ENCODE results near the gene DRC1.

Gene DRC1

DNA sequence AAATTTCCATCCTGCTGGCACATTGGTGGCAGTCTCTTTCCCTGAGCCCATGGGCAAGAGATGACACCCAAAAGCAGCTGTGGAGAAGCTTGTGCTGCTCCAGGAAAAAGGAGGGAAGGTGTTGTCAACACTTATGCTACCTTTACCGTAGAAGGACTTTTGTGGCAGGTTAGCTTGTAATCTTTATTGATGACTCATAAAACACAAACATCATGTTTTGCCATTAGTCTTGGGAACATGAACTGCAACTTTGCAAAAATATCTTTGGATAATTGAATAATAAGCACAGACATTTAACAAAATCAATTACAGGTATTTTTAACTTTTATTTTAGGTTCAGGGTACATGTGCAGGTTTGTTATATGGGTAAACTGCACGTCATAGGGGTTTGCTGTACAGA is 33.4 kb downstream of the DRC1 start:
- no peak overlapping the region for H3K4me2 ChIP-seq (ENCODE audit: insufficient read depth, low read length, poor library complexity, severe bottlenecking)
- no peak overlapping the region for H4K91ac ChIP-seq (ENCODE audit: low read depth, low read length, poor library complexity)
- no peaks in the 10 kb centered on the region for H3K79me1 ChIP-seq (ENCODE audit: low read depth, low read length)
- peaks cover 0 to 4% of the 10 kb centered on the region in 2 donors for H3K4me1 ChIP-seq (ENCODE audit: control insufficient read depth in 2 of 2, insufficient read depth in 1 of 2, low read depth in 1 of 2, low read length in 2 of 2)
- no peak overlapping the region for H3K18ac ChIP-seq (ENCODE audit: low read length)
- H2AFZ ChIP-seq (ENCODE audit: low read length), result no peak overlapping the region
- no peaks in the 10 kb centered on the region for H3K36me3 ChIP-seq (replicated peaks in 1 of 2; ENCODE audit: control insufficient read depth in 2 of 2, insufficient read depth in 2 of 2, low read length in 2 of 2)
- H3K23ac ChIP-seq (ENCODE audit: low read depth, low read length, poor library complexity), result no peak overlapping the region
- H3K27ac ChIP-seq (replicated peaks; ENCODE audit: low read length), result no peak overlapping the region
- no peak overlapping the region for H3K4me3 ChIP-seq (ENCODE audit: low read length in 2 of 2)
- no peak overlapping the region for H3K4ac ChIP-seq (ENCODE audit: low read length)
- no peak overlapping the region for H3K9ac ChIP-seq (ENCODE audit: low read depth, low read length, poor library complexity)
- H3K14ac ChIP-seq (ENCODE audit: low read length), result no peak overlapping the region
- no peak overlapping the region for H2BK120ac ChIP-seq (ENCODE audit: low read depth, low read length)
- H3K9me3 ChIP-seq (replicated peaks in 1 of 2; ENCODE audit: control insufficient read depth in 2 of 2, insufficient read depth in 1 of 2, low read depth in 1 of 2, low read length in 2 of 2), result no peaks in the 10 kb centered on the region
- no peak for DNase-seq (ENCODE audit: low spot score)
- H2AK5ac ChIP-seq (ENCODE audit: low read depth, low read length), result no peak overlapping the region
- H4K8ac ChIP-seq (ENCODE audit: low read depth, low read length), result no peak overlapping the region
- no peak overlapping the region for H2BK15ac ChIP-seq (ENCODE audit: low read length)
- H2BK12ac ChIP-seq (ENCODE audit: low read length), result no peak overlapping the region
- no peak overlapping the region for H2BK5ac ChIP-seq (ENCODE audit: low read length)
- no CpG with 5 or more reads among the region's 2 CpGs for WGBS, 2 donors (ENCODE audit: extremely low coverage in 2 of 2, insufficient read length in 2 of 2, insufficient replicate concordance in 1 of 2)
- H3K27me3 ChIP-seq (ENCODE audit: control insufficient read depth in 3 of 3, insufficient read depth in 3 of 3, low read depth in 1 of 3, low read length in 3 of 3), result no peaks in the 10 kb centered on the region

DNA sequence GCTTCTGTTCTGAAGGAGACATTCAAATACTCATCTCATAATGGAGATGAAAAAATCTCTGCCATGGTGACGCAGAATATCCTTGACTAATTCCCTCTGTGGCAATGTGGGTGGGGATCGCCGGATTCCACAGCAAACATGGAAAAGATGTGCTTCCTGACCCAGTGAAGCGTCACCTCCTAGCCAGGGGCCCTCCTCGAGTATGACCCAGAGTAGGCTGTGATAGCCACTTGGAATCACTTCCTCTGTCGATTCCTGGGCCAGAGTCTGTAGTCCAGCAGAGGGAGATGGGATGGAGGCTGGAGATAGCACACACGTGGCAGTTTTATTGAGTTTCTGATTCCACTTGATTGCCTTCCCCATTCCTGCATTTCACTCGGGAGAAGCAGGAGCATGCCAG is 36.8 kb downstream of the DRC1 start:
- Histone ChIP-seq H3K14ac (ENCODE audit: low read length) (no peak overlapping the region), H3K4ac (ENCODE audit: low read length) (no peak overlapping the region), H3K18ac (ENCODE audit: low read length) (no peak overlapping the region), H2BK12ac (ENCODE audit: low read length) (no peak overlapping the region), H2AFZ (ENCODE audit: low read length) (peak overlapping the region; percentile 80), H3K36me3 (replicated peaks in 1 of 2; ENCODE audit: control insufficient read depth in 2 of 2, insufficient read depth in 2 of 2, low read length in 2 of 2) (no peaks in the 10 kb centered on the region), H3K27me3 (ENCODE audit: control insufficient read depth in 3 of 3, insufficient read depth in 3 of 3, low read depth in 1 of 3, low read length in 3 of 3) (no peaks in the 10 kb centered on the region), H4K91ac (ENCODE audit: low read depth, low read length, poor library complexity) (no peak overlapping the region), H2BK5ac (ENCODE audit: low read length) (no peak overlapping the region), H3K4me1 (ENCODE audit: control insufficient read depth in 2 of 2, insufficient read depth in 1 of 2, low read depth in 1 of 2, low read length in 2 of 2) (peaks cover 3 to 4% of the 10 kb centered on the region in 2 donors), H3K9me3 (replicated peaks in 1 of 2; ENCODE audit: control insufficient read depth in 2 of 2, insufficient read depth in 1 of 2, low read depth in 1 of 2, low read length in 2 of 2) (no peaks in the 10 kb centered on the region), H2AK5ac (ENCODE audit: low read depth, low read length) (no peak overlapping the region), H4K8ac (ENCODE audit: low read depth, low read length) (no peak overlapping the region), H3K9ac (ENCODE audit: low read depth, low read length, poor library complexity) (no peak overlapping the region), H3K23ac (ENCODE audit: low read depth, low read length, poor library complexity) (no peak overlapping the region), H2BK15ac (ENCODE audit: low read length) (no peak overlapping the region), H3K4me3 (ENCODE audit: low read length in 2 of 2) (no peak overlapping the region), H3K27ac (replicated peaks; ENCODE audit: low read length) (no peak overlapping the region), H3K4me2 (ENCODE audit: insufficient read depth, low read length, poor library complexity, severe bottlenecking) (no peak overlapping the region), H2BK120ac (ENCODE audit: low read depth, low read length) (no peak overlapping the region), H3K79me1 (ENCODE audit: low read depth, low read length) (no peaks in the 10 kb centered on the region)
- no CpG with 5 or more reads among the region's 8 CpGs for WGBS, 2 donors (ENCODE audit: extremely low coverage in 2 of 2, insufficient read length in 2 of 2, insufficient replicate concordance in 1 of 2)
- DNase-seq (ENCODE audit: low spot score), result no peak

DNA sequence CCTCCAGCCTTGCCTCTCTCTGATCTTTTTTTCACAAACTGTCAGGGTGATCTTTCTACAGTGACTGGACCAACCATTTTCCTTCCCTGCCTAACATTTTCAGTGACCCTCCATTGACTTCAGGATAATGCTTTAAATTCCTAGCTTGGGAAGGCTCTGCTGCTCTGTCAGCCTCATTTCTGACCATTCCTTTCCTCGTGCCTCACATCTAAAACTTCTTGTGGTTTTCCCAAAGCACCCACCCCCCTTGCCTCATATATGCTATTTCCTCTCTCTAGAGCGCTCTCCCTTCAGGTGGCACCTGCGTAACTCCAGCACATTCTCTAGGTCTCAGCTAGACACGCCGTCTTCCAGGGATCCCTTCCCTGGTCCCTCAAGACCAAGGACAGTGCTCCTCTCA is 37.2 kb downstream of the DRC1 start:
- no peaks in the 10 kb centered on the region for H3K9me3 ChIP-seq (replicated peaks in 1 of 2; ENCODE audit: control insufficient read depth in 2 of 2, insufficient read depth in 1 of 2, low read depth in 1 of 2, low read length in 2 of 2)
- no peak overlapping the region for H3K14ac ChIP-seq (ENCODE audit: low read length)
- no peak for DNase-seq (ENCODE audit: low spot score)
- H3K4me3 ChIP-seq (ENCODE audit: low read length in 2 of 2), result no peak overlapping the region
- H3K4me2 ChIP-seq (ENCODE audit: insufficient read depth, low read length, poor library complexity, severe bottlenecking), result no peak overlapping the region
- H3K79me1 ChIP-seq (ENCODE audit: low read depth, low read length), result no peaks in the 10 kb centered on the region
- peak overlapping the region; percentile 80 for H2AFZ ChIP-seq (ENCODE audit: low read length)
- no peak overlapping the region for H2AK5ac ChIP-seq (ENCODE audit: low read depth, low read length)
- no peaks in the 10 kb centered on the region for H3K27me3 ChIP-seq (ENCODE audit: control insufficient read depth in 3 of 3, insufficient read depth in 3 of 3, low read depth in 1 of 3, low read length in 3 of 3)
- no peak overlapping the region for H4K8ac ChIP-seq (ENCODE audit: low read depth, low read length)
- no peak overlapping the region for H2BK5ac ChIP-seq (ENCODE audit: low read length)
- H3K27ac ChIP-seq (replicated peaks; ENCODE audit: low read length), result no peak overlapping the region
- H2BK12ac ChIP-seq (ENCODE audit: low read length), result no peak overlapping the region
- H3K9ac ChIP-seq (ENCODE audit: low read depth, low read length, poor library complexity), result no peak overlapping the region
- no peak overlapping the region for H3K18ac ChIP-seq (ENCODE audit: low read length)
- peaks cover 3 to 4% of the 10 kb centered on the region in 2 donors for H3K4me1 ChIP-seq (ENCODE audit: control insufficient read depth in 2 of 2, insufficient read depth in 1 of 2, low read depth in 1 of 2, low read length in 2 of 2)
- no peaks in the 10 kb centered on the region for H3K36me3 ChIP-seq (replicated peaks in 1 of 2; ENCODE audit: control insufficient read depth in 2 of 2, insufficient read depth in 2 of 2, low read length in 2 of 2)
- no peak overlapping the region for H2BK15ac ChIP-seq (ENCODE audit: low read length)
- H2BK120ac ChIP-seq (ENCODE audit: low read depth, low read length), result no peak overlapping the region
- WGBS, 2 donors (ENCODE audit: extremely low coverage in 2 of 2, insufficient read length in 2 of 2, insufficient replicate concordance in 1 of 2), result no CpG with 5 or more reads among the region's 5 CpGs
- H3K4ac ChIP-seq (ENCODE audit: low read length), result no peak overlapping the region
- H3K23ac ChIP-seq (ENCODE audit: low read depth, low read length, poor library complexity), result no peak overlapping the region
- H4K91ac ChIP-seq (ENCODE audit: low read depth, low read length, poor library complexity), result no peak overlapping the region

DNA sequence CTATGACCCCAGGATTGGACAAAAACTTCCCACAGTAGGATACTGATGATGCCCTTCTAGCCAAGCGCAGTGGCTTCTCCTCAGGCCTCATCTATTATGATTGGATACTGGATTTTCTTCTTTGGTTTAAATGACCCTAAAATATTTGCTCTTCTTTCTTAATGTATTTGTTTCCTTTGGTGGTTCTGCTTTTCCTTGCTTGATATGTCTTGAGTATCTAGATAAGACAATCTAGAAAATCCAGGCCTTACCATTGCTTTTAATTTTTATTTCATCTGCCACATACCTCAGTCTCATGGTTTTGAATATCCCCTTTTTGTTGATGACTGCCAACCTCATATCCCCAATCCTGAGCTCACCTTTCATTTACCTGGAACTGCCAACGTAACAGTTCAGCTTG is 40.6 kb downstream of the DRC1 start:
- Histone ChIP-seq H3K4me1 (ENCODE audit: control insufficient read depth in 2 of 2, insufficient read depth in 1 of 2, low read depth in 1 of 2, low read length in 2 of 2) (peaks cover 3 to 4% of the 10 kb centered on the region in 2 donors), H3K9ac (ENCODE audit: low read depth, low read length, poor library complexity) (no peak overlapping the region), H3K18ac (ENCODE audit: low read length) (no peak overlapping the region), H3K27me3 (ENCODE audit: control insufficient read depth in 3 of 3, insufficient read depth in 3 of 3, low read depth in 1 of 3, low read length in 3 of 3) (no peaks in the 10 kb centered on the region), H2BK120ac (ENCODE audit: low read depth, low read length) (no peak overlapping the region), H2BK15ac (ENCODE audit: low read length) (no peak overlapping the region), H3K27ac (replicated peaks; ENCODE audit: low read length) (no peak overlapping the region), H2AFZ (ENCODE audit: low read length) (no peak overlapping the region), H3K9me3 (replicated peaks in 1 of 2; ENCODE audit: control insufficient read depth in 2 of 2, insufficient read depth in 1 of 2, low read depth in 1 of 2, low read length in 2 of 2) (no peaks in the 10 kb centered on the region), H3K14ac (ENCODE audit: low read length) (no peak overlapping the region), H4K8ac (ENCODE audit: low read depth, low read length) (no peak overlapping the region), H3K23ac (ENCODE audit: low read depth, low read length, poor library complexity) (no peak overlapping the region), H3K79me1 (ENCODE audit: low read depth, low read length) (no peaks in the 10 kb centered on the region), H3K36me3 (replicated peaks in 1 of 2; ENCODE audit: control insufficient read depth in 2 of 2, insufficient read depth in 2 of 2, low read length in 2 of 2) (no peaks in the 10 kb centered on the region), H3K4ac (ENCODE audit: low read length) (no peak overlapping the region), H3K4me3 (ENCODE audit: low read length in 2 of 2) (no peak overlapping the region), H2AK5ac (ENCODE audit: low read depth, low read length) (no peak overlapping the region), H2BK12ac (ENCODE audit: low read length) (no peak overlapping the region), H4K91ac (ENCODE audit: low read depth, low read length, poor library complexity) (no peak overlapping the region), H2BK5ac (ENCODE audit: low read length) (no peak overlapping the region), H3K4me2 (ENCODE audit: insufficient read depth, low read length, poor library complexity, severe bottlenecking) (no peak overlapping the region)
- no CpG with 5 or more reads among the region's 2 CpGs for WGBS, 2 donors (ENCODE audit: extremely low coverage in 2 of 2, insufficient read length in 2 of 2, insufficient replicate concordance in 1 of 2)
- DNase-seq (ENCODE audit: low spot score), result no peak

All from neuronal stem cell (in vitro differentiated cells).